ENCODE measurements around the gene CSAG2. TPM values are rescaled to one million over a fixed set of nuclear protein-coding genes. Genes with fewer than 3 reads are reported as not detected.
"Not testable (repeated sequence)": the region's sequence is repeated elsewhere in the genome, so short reads cannot be mapped to it uniquely, and the experiment has no call there.

Gene CSAG2
- polyA plus RNA-seq, 1 donor from 2014 or later, result not detected

DNA sequence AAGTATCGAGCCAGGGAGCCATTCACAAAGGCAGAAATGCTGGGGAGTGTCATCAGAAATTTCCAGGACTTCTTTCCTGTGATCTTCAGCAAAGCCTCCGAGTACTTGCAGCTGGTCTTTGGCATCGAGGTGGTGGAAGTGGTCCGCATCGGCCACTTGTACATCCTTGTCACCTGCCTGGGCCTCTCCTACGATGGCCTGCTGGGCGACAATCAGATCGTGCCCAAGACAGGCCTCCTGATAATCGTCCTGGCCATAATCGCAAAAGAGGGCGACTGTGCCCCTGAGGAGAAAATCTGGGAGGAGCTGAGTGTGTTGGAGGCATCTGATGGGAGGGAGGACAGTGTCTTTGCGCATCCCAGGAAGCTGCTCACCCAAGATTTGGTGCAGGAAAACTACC, 27.5 kb upstream of the CSAG2 start:
- H3K4me3 ChIP-seq (ENCODE audit: low read length), result not testable (repeated sequence)

DNA sequence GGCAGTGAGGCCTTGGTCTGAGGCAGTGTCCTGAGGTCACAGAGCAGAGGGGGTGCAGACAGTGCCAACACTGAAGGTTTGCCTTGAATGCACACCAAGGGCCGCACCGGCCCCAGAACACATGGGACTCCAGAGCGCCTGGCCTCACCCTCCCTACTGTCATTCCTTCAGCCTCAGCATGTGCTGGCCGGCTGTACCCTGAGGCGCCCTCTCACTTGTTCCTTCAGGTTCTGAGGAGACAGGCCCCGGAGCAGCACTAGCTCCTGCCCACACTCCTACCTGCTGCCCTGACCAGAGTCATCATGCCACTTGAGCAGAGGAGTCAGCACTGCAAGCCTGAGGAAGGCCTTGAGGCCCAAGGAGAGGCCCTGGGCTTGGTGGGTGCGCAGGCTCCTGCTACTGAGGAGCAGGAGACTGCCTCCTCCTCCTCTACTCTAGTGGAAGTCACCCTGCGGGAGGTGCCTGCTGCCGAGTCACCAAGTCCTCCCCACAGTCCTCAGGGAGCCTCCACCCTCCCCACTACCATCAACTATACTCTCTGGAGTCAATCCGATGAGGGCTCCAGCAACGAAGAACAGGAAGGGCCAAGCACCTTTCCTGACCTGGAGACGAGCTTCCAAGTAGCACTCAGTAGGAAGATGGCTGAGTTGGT, 26.9 kb upstream of the CSAG2 start:
- Histone ChIP-seq H4K20me1 (ENCODE audit: insufficient read depth) (no peaks in the 10 kb centered on the region), H3K9me2 (ENCODE audit: insufficient read depth, low read length) (no peaks in the 10 kb centered on the region), H3K4me2 (ENCODE audit: low read length) (no peak overlapping the region), H3K79me2 (replicated peaks; ENCODE audit: insufficient read depth, low read length) (no peaks in the 10 kb centered on the region), H3K9ac (ENCODE audit: low read length) (no peak overlapping the region), H3K9me3 (ENCODE audit: low read length) (no peaks in the 10 kb centered on the region), H2AFZ (ENCODE audit: low read depth, low read length) (no peak overlapping the region), H3K27ac (ENCODE audit: low read length) (no peak overlapping the region), H3F3A (ENCODE audit: insufficient read depth, low read length, poor library complexity, severe bottlenecking) (no peaks in the 10 kb centered on the region), H3K4me3 (ENCODE audit: low read length) (no peak overlapping the region), H3K27me3 (ENCODE audit: insufficient read depth, low read depth, low read length) (no peaks in the 10 kb centered on the region), H3K36me3 (ENCODE audit: insufficient read depth, low read length) (no peaks in the 10 kb centered on the region)
- TF ChIP-seq EP300 (conservative IDR thresholded peaks at IDR 0.05; ENCODE audit: poor library complexity, severe bottlenecking) (no peak), MXI1 (conservative IDR thresholded peaks at IDR 0.05; ENCODE audit: poor library complexity, severe bottlenecking) (no peak), TAF1 (IDR thresholded peaks at IDR 0.05; ENCODE audit: low read depth) (no peak), RAD21 (conservative IDR thresholded peaks at IDR 0.05) (no peak), POLR2AphosphoS5 (IDR thresholded peaks at IDR 0.05) (no peak), SMC3 (conservative IDR thresholded peaks at IDR 0.05; ENCODE audit: poor library complexity) (no peak), EZH2 (IDR thresholded peaks at IDR 0.05; ENCODE audit: borderline replicate concordance, insufficient read depth, low read length, poor library complexity, severe bottlenecking) (no peak)
- TF ChIP-seq, protein P1, sequence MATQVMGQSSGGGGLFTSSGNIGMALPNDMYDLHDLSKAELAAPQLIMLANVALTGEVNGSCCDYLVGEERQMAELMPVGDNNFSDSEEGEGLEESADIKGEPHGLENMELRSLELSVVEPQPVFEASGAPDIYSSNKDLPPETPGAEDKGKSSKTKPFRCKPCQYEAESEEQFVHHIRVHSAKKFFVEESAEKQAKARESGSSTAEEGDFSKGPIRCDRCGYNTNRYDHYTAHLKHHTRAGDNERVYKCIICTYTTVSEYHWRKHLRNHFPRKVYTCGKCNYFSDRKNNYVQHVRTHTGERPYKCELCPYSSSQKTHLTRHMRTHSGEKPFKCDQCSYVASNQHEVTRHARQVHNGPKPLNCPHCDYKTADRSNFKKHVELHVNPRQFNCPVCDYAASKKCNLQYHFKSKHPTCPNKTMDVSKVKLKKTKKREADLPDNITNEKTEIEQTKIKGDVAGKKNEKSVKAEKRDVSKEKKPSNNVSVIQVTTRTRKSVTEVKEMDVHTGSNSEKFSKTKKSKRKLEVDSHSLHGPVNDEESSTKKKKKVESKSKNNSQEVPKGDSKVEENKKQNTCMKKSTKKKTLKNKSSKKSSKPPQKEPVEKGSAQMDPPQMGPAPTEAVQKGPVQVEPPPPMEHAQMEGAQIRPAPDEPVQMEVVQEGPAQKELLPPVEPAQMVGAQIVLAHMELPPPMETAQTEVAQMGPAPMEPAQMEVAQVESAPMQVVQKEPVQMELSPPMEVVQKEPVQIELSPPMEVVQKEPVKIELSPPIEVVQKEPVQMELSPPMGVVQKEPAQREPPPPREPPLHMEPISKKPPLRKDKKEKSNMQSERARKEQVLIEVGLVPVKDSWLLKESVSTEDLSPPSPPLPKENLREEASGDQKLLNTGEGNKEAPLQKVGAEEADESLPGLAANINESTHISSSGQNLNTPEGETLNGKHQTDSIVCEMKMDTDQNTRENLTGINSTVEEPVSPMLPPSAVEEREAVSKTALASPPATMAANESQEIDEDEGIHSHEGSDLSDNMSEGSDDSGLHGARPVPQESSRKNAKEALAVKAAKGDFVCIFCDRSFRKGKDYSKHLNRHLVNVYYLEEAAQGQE (IDR thresholded peaks at IDR 0.05; ENCODE audit: borderline replicate concordance), result no peak
- TF ChIP-seq, protein P2, sequence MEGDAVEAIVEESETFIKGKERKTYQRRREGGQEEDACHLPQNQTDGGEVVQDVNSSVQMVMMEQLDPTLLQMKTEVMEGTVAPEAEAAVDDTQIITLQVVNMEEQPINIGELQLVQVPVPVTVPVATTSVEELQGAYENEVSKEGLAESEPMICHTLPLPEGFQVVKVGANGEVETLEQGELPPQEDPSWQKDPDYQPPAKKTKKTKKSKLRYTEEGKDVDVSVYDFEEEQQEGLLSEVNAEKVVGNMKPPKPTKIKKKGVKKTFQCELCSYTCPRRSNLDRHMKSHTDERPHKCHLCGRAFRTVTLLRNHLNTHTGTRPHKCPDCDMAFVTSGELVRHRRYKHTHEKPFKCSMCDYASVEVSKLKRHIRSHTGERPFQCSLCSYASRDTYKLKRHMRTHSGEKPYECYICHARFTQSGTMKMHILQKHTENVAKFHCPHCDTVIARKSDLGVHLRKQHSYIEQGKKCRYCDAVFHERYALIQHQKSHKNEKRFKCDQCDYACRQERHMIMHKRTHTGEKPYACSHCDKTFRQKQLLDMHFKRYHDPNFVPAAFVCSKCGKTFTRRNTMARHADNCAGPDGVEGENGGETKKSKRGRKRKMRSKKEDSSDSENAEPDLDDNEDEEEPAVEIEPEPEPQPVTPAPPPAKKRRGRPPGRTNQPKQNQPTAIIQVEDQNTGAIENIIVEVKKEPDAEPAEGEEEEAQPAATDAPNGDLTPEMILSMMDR (IDR thresholded peaks at IDR 0.05; ENCODE audit: poor library complexity, severe bottlenecking), result no peak

More for the DNA sequence above, 27.5 kb upstream of the CSAG2 start:
- H3K9me3 ChIP-seq (ENCODE audit: low read length); H3K27me3 ChIP-seq (ENCODE audit: insufficient read depth, low read depth, low read length); H3F3A ChIP-seq (ENCODE audit: insufficient read depth, low read length, poor library complexity, severe bottlenecking); H3K27ac ChIP-seq (ENCODE audit: low read length); H3K9me2 ChIP-seq (ENCODE audit: insufficient read depth, low read length); H3K79me2 ChIP-seq (replicated peaks; ENCODE audit: insufficient read depth, low read length); H3K4me2 ChIP-seq (ENCODE audit: low read length); H3K36me3 ChIP-seq (ENCODE audit: insufficient read depth, low read length); H3K9ac ChIP-seq (ENCODE audit: low read length); H2AFZ ChIP-seq (ENCODE audit: low read depth, low read length); H4K20me1 ChIP-seq (ENCODE audit: insufficient read depth): not testable (repeated sequence)

Measured in neural cell (in vitro differentiated cells).